DND-41 (cell line): ENCODE data around the gene VAV2.

Experiments
- CTCF ChIP-seq: IDR thresholded peaks from 2 replicates; pipeline ENCODE4 v1.5.1; 2012; ENCODE audit warnings: borderline replicate concordance, low read length, moderate library complexity, mild to moderate bottlenecking; ENCODE audit not compliant: poor library complexity, severe bottlenecking; ENCODE audit errors: extremely low read depth
- EZH2 ChIP-seq: IDR thresholded peaks from 3 replicates; pipeline ENCODE4 v1.6.1; 2012; ENCODE audit warnings: borderline replicate concordance, low read depth, mild to moderate bottlenecking, moderate library complexity, low read length, inconsistent platforms; ENCODE audit not compliant: severe bottlenecking

- TF ChIP-seq CTCF (peak; percentile 50), EZH2 (no peak)
Measured at GRCh38 chr9:133768859-133769510, 223.1 kb downstream of the VAV2 start.
